HCT116 (cell line): ENCODE measurements around the gene CYP46A1. TPM values are rescaled to one million over a fixed set of nuclear protein-coding genes. Genes with fewer than 3 reads are reported as not detected.
"Not testable (repeated sequence)": the region's sequence is repeated elsewhere in the genome, so short reads cannot be mapped to it uniquely, and the experiment has no call there.

Experiments
- ATAC-seq: fragments of 200-7000 bp; cut with Tn5 transposase; 2 replicates; pipeline ENCODE4 v1.9.1; 2020; ENCODE audit warnings: mild to moderate bottlenecking, moderate library complexity
- BruUV-seq: library from RNA; stranded (reverse); fragments of 400-500 nt; replicated peaks from 2 replicates; lab custom pipeline; 2021; lab: Mats Ljungman, UMichigan
- CTCF ChIA-PET: fragments of 300-600 bp; sonication (Branson Sonifier 250); formaldehyde crosslinking; loops from one replicate; lab custom pipeline; 2021; ENCODE audit warnings: antibody characterized with exemption; lab: Charles Lee
- POLR2A ChIA-PET: fragments of 300-600, 350-600 bp; sonication (Branson Sonifier 250); formaldehyde crosslinking; loops from one replicate; lab custom pipeline; 2021; ENCODE audit warnings: antibody characterized with exemption; lab: Charles Lee
- RAD21 ChIA-PET, 2 experiments: fragments of 300-600 bp; sonication (Branson Sonifier 250); formaldehyde crosslinking; loops; one replicate each; lab custom pipeline; 2023; ENCODE audit warnings: low total read pairs in 2 of 2; ENCODE audit not compliant: uncharacterized antibody in 2 of 2, unreplicated experiment in 2 of 2, low non-redundant PET in 1 of 2; lab: Charles Lee
- DNase-seq: peaks from one replicate; pipeline ENCODE4 v3.0.0-alpha.2; 2010; ENCODE audit warnings: low read depth, low spot score
- H2AFZ ChIP-seq: fragments of 200-600 bp; shearing (Covaris generic), sonication (generic); 2 replicates; pipeline ENCODE4 v1.6.1; 2017; ENCODE audit warnings: low read depth, mixed run types, mixed read lengths, antibody characterized with exemption, low read length; ENCODE audit not compliant: poor library complexity, severe bottlenecking
- H3K27ac ChIP-seq: 2 replicates; pipeline ENCODE4 v1.5.1; 2012; ENCODE audit warnings: low read depth, low read length
- H3K27me3 ChIP-seq: fragments of 200-600 bp; sonication (generic); 2 replicates; pipeline ENCODE4 v1.6.1; 2016; ENCODE audit warnings: mixed run types, low read length, mixed read lengths; ENCODE audit not compliant: insufficient read depth
- H3K36me3 ChIP-seq, 2 experiments: fragments of 200-500 bp in 1 of 2; fragments of 200-600 bp in 1 of 2; sonication (Bioruptor generic) in 1 of 2; sonication (generic) in 1 of 2; 2 replicates each; pipeline versions ENCODE4 v1.5.1 to v1.6.1; 2014 to 2016; ENCODE audit warnings: low read length in 2 of 2, inconsistent platforms in 1 of 2, mixed read lengths in 1 of 2, mixed run types in 1 of 2; ENCODE audit not compliant: insufficient read depth in 2 of 2, control insufficient read depth in 1 of 2
- H3K4me1 ChIP-seq, 2 experiments: fragments of 200-600 bp in 1 of 2; sonication (generic) in 1 of 2; 2 replicates each; pipeline versions ENCODE4 v1.5.1 to v1.6.1; 2012 to 2017; ENCODE audit warnings: low read length in 2 of 2, inconsistent platforms in 1 of 2, mild to moderate bottlenecking in 1 of 2, mixed read lengths in 1 of 2, mixed run types in 1 of 2, moderate library complexity in 1 of 2; ENCODE audit not compliant: insufficient read depth in 2 of 2, control insufficient read depth in 1 of 2
- H3K4me2 ChIP-seq: fragments of 200-600 bp; sonication (generic); 2 replicates; pipeline ENCODE4 v1.6.1; 2017; ENCODE audit warnings: mixed run types, low read length, mixed read lengths
- H3K4me3 ChIP-seq, 2 experiments: fragments of 200-600 bp in 1 of 2; sonication (generic) in 1 of 2; replicated peaks in 1 of 2; 2 replicates each; pipeline ENCODE4 v1.5.1; 2011 to 2016; ENCODE audit warnings: low read length in 2 of 2, control low read depth in 1 of 2, low read depth in 1 of 2, mild to moderate bottlenecking in 1 of 2, mixed read lengths in 1 of 2, mixed run types in 1 of 2
- H3K79me2 ChIP-seq: fragments of 200-600 bp; sonication (generic); 2 replicates; pipeline ENCODE4 v1.6.1; 2017; ENCODE audit warnings: mild to moderate bottlenecking, mixed run types, low read length, moderate library complexity, mixed read lengths; ENCODE audit not compliant: insufficient read depth
- H3K9ac ChIP-seq: fragments of 200-600 bp; sonication (generic); 2 replicates; pipeline ENCODE4 v1.6.1; 2016; ENCODE audit warnings: low read length, mixed read lengths
- H3K9me2 ChIP-seq: fragments of 200-600 bp; sonication (generic), shearing (Covaris generic); 2 replicates; pipeline ENCODE4 v1.6.1; 2017; ENCODE audit warnings: mixed run types, mild to moderate bottlenecking, moderate library complexity; ENCODE audit not compliant: insufficient read depth
- H3K9me3 ChIP-seq, 2 experiments: fragments of 200-500 bp in 1 of 2; fragments of 200-600 bp in 1 of 2; sonication (Bioruptor generic) in 1 of 2; sonication (generic) in 1 of 2; 2 replicates each; pipeline ENCODE4 v1.6.1; 2014 to 2017; ENCODE audit warnings: low read length in 2 of 2, mixed read lengths in 2 of 2, inconsistent platforms in 1 of 2, low read depth in 1 of 2, mild to moderate bottlenecking in 1 of 2, mixed run types in 1 of 2, moderate library complexity in 1 of 2; ENCODE audit not compliant: control insufficient read depth in 1 of 2, insufficient read depth in 1 of 2
- H4K20me1 ChIP-seq: fragments of 200-600 bp; sonication (generic), shearing (Covaris generic); 2 replicates; pipeline ENCODE4 v1.6.1; 2017; ENCODE audit warnings: mixed run types, mild to moderate bottlenecking, moderate library complexity; ENCODE audit not compliant: insufficient read depth
- CEBPB ChIP-seq: IDR thresholded peaks from 2 replicates; pipeline ENCODE4 v1.6.1; 2012; ENCODE audit warnings: low read depth
- EZH2phosphoT487 ChIP-seq: fragments of 200-600 bp; IDR thresholded peaks from 2 replicates; pipeline ENCODE4 v1.6.1; 2018; ENCODE audit warnings: antibody characterized with exemption, borderline replicate concordance
- FOSL1 ChIP-seq: IDR thresholded peaks from 2 replicates; pipeline ENCODE4 v1.6.1; 2012; ENCODE audit warnings: low read depth
- MAX ChIP-seq: IDR thresholded peaks from 2 replicates; pipeline ENCODE4 v1.6.1; 2012
- POLR2AphosphoS5 ChIP-seq: IDR thresholded peaks from 2 replicates; pipeline ENCODE4 v1.6.1; 2011; ENCODE audit warnings: mild to moderate bottlenecking, low read depth, low read length, moderate library complexity
- REST ChIP-seq: IDR thresholded peaks from 2 replicates; pipeline ENCODE4 v1.6.1; 2012; ENCODE audit warnings: low read depth
- SIN3A ChIP-seq: IDR thresholded peaks from 2 replicates; pipeline ENCODE4 v1.6.1; 2012; ENCODE audit warnings: low read depth
- YY1 ChIP-seq: IDR thresholded peaks from 2 replicates; pipeline ENCODE4 v1.6.1; 2011; ENCODE audit warnings: low read length, low read depth, moderate library complexity, mild to moderate bottlenecking; ENCODE audit not compliant: insufficient replicate concordance; ENCODE audit errors: extremely low read depth
- ZNF274 ChIP-seq: fragments of 200-500 bp; sonication (Bioruptor generic); IDR thresholded peaks from 2 replicates; pipeline ENCODE4 v1.6.1; 2014; ENCODE audit warnings: mild to moderate bottlenecking, low read depth, low read length, inconsistent platforms
- intact Hi-C: fragments of 100-400 bp; cut with micrococcal nuclease; formaldehyde crosslinking; loops from 2 replicates; pipeline ENCODE4 v1.10.0; 2022
- total RNA-seq: library from RNA; stranded (reverse); gene quantifications from one replicate; pipeline ENCODE4 v1.2.1, GENCODE V29; 2021; ENCODE audit not compliant: unreplicated experiment

Gene CYP46A1
- total RNA-seq, 1 experiment from 2014 or later = 0.76 TPM

- H3K36me3 ChIP-seq = no peaks in the 10 kb centered on the region
- RAD21 ChIA-PET = no interaction called here
- DNase-seq (no peak), ATAC-seq (no peak)
- H3K4me2 ChIP-seq = no peak overlapping the region
- POLR2A ChIA-PET = no interaction called here
- no peak overlapping the region for H2AFZ ChIP-seq
- no peak overlapping the region for H3K9ac ChIP-seq
- H3K27ac ChIP-seq = no peak overlapping the region
- H3K4me1 ChIP-seq = peaks cover 14 to 31% of the 10 kb centered on the region in 2 experiments
- BruUV-seq = no TSS peak
- TF ChIP-seq SIN3A (no peak), REST (no peak), ZNF274 (no peak), FOSL1 (no peak), CEBPB (no peak), YY1 (no peak), MAX (no peak), POLR2AphosphoS5 (no peak), EZH2phosphoT487 (no peak)
- H3K79me2 ChIP-seq = no peaks in the 10 kb centered on the region
- CTCF ChIA-PET = no interaction called here
- intact Hi-C loops = no loop called here
- H3K27me3 ChIP-seq = no peaks in the 10 kb centered on the region
- H3K4me3 ChIP-seq = no peak overlapping the region
- no peaks in the 10 kb centered on the region for H4K20me1 ChIP-seq
- no peaks in the 10 kb centered on the region for H3K9me3 ChIP-seq
- no peaks in the 10 kb centered on the region for H3K9me2 ChIP-seq
Measured at GRCh38 chr14:99760817-99761216, 76.7 kb downstream of the CYP46A1 start.

GRCh38 chr14:99762911-99763310 is 78.8 kb downstream of the CYP46A1 start:
- H4K20me1 ChIP-seq, DNase-seq, H3K9me3 ChIP-seq, CTCF ChIA-PET, H2AFZ ChIP-seq, intact Hi-C loops, H3K4me2 ChIP-seq, BruUV-seq, H3K27ac ChIP-seq, H3K4me1 ChIP-seq, RAD21 ChIA-PET, H3K27me3 ChIP-seq, POLR2A ChIA-PET, H3K4me3 ChIP-seq, H3K36me3 ChIP-seq, H3K79me2 ChIP-seq, H3K9me2 ChIP-seq, ATAC-seq, H3K9ac ChIP-seq: not testable (repeated sequence)
